Measurements from ENCODE around the gene PCGF6.

DNA sequence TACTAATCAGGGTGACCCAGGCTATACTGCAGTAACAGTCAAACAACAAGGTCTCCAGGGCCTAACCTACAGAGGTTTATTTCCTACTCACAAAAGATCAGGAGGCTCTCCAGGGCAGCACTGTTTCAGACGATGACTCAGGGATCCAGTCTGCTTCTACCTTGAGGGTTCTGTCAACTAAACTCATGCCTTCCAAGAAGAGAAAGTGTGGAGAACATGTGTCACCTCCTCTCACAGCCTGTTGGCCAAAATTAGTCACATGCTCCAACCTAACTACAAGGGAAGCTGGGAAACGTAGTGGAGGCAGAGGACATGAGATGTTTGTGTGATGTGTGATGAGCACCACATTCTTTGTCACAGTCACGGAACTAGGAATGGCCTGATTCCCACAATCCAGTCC, 88.7 kb downstream of the PCGF6 start:
- TF ChIP-seq RELA (CRISPR knock-in tag; IDR thresholded peaks at IDR 0.05; ENCODE audit: borderline replicate concordance): no peak
- TF ChIP-seq ZNF121 (CRISPR knock-in tag; IDR thresholded peaks at IDR 0.05): no peak
